Measurements from ENCODE around the gene GCK. TPM values are rescaled to one million over a fixed set of nuclear protein-coding genes. Genes with fewer than 3 reads are reported as not detected.

The GCK gene
- polyA plus RNA-seq, 1 of the 3 experiments (the other 2 are of a cell fraction): 1.6 TPM

DNA sequence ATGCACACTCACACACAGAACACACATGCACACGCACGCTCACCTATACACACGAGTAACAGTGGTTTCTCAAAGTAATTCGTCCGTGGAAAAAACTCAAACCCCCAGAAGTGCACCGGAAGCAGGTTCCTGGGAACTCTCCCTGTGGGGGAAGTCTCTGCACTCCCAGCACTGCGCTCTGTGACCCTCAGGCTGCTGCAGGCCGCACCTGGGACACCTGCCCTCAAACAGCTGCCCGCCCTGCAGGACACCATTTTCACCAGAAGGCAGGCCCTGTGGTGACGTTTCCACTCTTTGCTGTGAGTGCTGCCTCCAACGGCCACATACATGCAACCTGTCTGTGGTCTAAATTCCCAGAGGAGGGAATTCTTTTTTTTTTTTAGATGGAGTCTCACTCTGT lies 32.8 kb upstream of the GCK start:
- no peaks in the 10 kb centered on the region for H3K9me3 ChIP-seq
- no peak overlapping the region for H3K9ac ChIP-seq
- H3K4me3 ChIP-seq (ENCODE audit: low read depth in 2 of 2, low read length in 1 of 2): no peak overlapping the region
- H3K79me2 ChIP-seq (ENCODE audit: insufficient read depth): no peaks in the 10 kb centered on the region
- CTCF ChIA-PET: interaction anchor here (0.7 to 6.9 kb wide), 5 partner anchors 10 to 343 kb away, joined by 3 to 70 read pairs (median 5); no protein-coding TSS in a partner anchor
- H3K27me3 ChIP-seq (ENCODE audit: insufficient read depth): no peaks in the 10 kb centered on the region
- no peaks in the 10 kb centered on the region for H3K36me3 ChIP-seq (replicated peaks in 1 of 2; ENCODE audit: control insufficient read depth in 1 of 2, insufficient read depth in 2 of 2, low read length in 1 of 2)
- H3K4me1 ChIP-seq (ENCODE audit: control insufficient read depth in 1 of 2, insufficient read depth in 2 of 2, low read depth in 1 of 2, low read length in 1 of 2): peaks cover 0 to 44% of the 10 kb centered on the region in 2 experiments; a peak in 1 of 4 replicates
- no peak overlapping the region for H3K27ac ChIP-seq (ENCODE audit: low read depth in 2 of 2, low read length in 1 of 2)
- H3K4me2 ChIP-seq: no peak overlapping the region
- no peaks in the 10 kb centered on the region for H3K9me2 ChIP-seq
- 63% methylated on average over 11 of the region's 11 CpGs for WGBS (ENCODE audit: low lambda C conversion rate)
- no peaks in the 10 kb centered on the region for H3F3A ChIP-seq (replicated peaks; ENCODE audit: insufficient read depth)
- H2AFZ ChIP-seq (ENCODE audit: low read depth): no peak overlapping the region
- POLR2A ChIA-PET: interaction anchor here (0.7 kb wide), 1 partner anchor 1182 kb away, joined by 3 read pairs; no protein-coding TSS in a partner anchor
- no peak for TF ChIP-seq CHD2 (IDR thresholded peaks at IDR 0.05; ENCODE audit: low read length, partially characterized antibody)
- no peak for TF ChIP-seq TCF12 (IDR thresholded peaks at IDR 0.05)
- TF ChIP-seq, protein P1, sequence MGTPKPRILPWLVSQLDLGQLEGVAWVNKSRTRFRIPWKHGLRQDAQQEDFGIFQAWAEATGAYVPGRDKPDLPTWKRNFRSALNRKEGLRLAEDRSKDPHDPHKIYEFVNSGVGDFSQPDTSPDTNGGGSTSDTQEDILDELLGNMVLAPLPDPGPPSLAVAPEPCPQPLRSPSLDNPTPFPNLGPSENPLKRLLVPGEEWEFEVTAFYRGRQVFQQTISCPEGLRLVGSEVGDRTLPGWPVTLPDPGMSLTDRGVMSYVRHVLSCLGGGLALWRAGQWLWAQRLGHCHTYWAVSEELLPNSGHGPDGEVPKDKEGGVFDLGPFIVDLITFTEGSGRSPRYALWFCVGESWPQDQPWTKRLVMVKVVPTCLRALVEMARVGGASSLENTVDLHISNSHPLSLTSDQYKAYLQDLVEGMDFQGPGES (IDR thresholded peaks at IDR 0.05; ENCODE audit: low read depth, low read length): no peak
- TF ChIP-seq EP300 (IDR thresholded peaks at IDR 0.05; ENCODE audit: borderline replicate concordance in 1 of 2, low read depth in 1 of 2, low read length in 1 of 2): no peak
- TF ChIP-seq, protein P2, sequence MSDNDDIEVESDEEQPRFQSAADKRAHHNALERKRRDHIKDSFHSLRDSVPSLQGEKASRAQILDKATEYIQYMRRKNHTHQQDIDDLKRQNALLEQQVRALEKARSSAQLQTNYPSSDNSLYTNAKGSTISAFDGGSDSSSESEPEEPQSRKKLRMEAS (IDR thresholded peaks at IDR 0.05; ENCODE audit: low read depth): no peak
- TF ChIP-seq, protein P3, sequence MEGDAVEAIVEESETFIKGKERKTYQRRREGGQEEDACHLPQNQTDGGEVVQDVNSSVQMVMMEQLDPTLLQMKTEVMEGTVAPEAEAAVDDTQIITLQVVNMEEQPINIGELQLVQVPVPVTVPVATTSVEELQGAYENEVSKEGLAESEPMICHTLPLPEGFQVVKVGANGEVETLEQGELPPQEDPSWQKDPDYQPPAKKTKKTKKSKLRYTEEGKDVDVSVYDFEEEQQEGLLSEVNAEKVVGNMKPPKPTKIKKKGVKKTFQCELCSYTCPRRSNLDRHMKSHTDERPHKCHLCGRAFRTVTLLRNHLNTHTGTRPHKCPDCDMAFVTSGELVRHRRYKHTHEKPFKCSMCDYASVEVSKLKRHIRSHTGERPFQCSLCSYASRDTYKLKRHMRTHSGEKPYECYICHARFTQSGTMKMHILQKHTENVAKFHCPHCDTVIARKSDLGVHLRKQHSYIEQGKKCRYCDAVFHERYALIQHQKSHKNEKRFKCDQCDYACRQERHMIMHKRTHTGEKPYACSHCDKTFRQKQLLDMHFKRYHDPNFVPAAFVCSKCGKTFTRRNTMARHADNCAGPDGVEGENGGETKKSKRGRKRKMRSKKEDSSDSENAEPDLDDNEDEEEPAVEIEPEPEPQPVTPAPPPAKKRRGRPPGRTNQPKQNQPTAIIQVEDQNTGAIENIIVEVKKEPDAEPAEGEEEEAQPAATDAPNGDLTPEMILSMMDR (IDR thresholded peaks at IDR 0.05): no peak
- TF ChIP-seq, protein P4, sequence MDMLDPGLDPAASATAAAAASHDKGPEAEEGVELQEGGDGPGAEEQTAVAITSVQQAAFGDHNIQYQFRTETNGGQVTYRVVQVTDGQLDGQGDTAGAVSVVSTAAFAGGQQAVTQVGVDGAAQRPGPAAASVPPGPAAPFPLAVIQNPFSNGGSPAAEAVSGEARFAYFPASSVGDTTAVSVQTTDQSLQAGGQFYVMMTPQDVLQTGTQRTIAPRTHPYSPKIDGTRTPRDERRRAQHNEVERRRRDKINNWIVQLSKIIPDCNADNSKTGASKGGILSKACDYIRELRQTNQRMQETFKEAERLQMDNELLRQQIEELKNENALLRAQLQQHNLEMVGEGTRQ (IDR thresholded peaks at IDR 0.05; ENCODE audit: borderline replicate concordance, low read depth, low read length): no peak
- no peak for TF ChIP-seq JUND (IDR thresholded peaks at IDR 0.05)
- TF ChIP-seq, protein P5, sequence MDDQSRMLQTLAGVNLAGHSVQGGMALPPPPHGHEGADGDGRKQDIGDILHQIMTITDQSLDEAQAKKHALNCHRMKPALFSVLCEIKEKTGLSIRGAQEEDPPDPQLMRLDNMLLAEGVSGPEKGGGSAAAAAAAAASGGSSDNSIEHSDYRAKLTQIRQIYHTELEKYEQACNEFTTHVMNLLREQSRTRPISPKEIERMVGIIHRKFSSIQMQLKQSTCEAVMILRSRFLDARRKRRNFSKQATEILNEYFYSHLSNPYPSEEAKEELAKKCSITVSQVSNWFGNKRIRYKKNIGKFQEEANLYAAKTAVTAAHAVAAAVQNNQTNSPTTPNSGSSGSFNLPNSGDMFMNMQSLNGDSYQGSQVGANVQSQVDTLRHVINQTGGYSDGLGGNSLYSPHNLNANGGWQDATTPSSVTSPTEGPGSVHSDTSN (IDR thresholded peaks at IDR 0.05): no peak
- TF ChIP-seq NRF1 (IDR thresholded peaks at IDR 0.05; ENCODE audit: low read depth, low read length): no peak
- TF ChIP-seq GATA2 (CRISPR knock-in tag; IDR thresholded peaks at IDR 0.05): no peak
- TF ChIP-seq FOXJ3 (CRISPR knock-in tag; IDR thresholded peaks at IDR 0.05): no peak
- no peak for TF ChIP-seq SMC3 (IDR thresholded peaks at IDR 0.05; ENCODE audit: low read depth, low read length)
- TF ChIP-seq YY1 (IDR thresholded peaks at IDR 0.05; ENCODE audit: low read depth): no peak
- TF ChIP-seq TEAD4 (IDR thresholded peaks at IDR 0.05; ENCODE audit: borderline replicate concordance, insufficient read depth): no peak
- no peak for TF ChIP-seq GABPA (IDR thresholded peaks at IDR 0.05; ENCODE audit: low read depth)
- no peak for TF ChIP-seq FOXM1 (IDR thresholded peaks at IDR 0.05; ENCODE audit: low read depth)
- DNase-seq: no peak
- no peaks in the 10 kb centered on the region for H4K20me1 ChIP-seq (ENCODE audit: insufficient read depth)

Data from SK-N-SH (cell line).